K562 (cell line): Measurements from ENCODE around the gene VWA3B. TPM values are rescaled to one million over a fixed set of nuclear protein-coding genes. Genes with fewer than 3 reads are reported as not detected.

Source experiments
- ATAC-seq: fragments of 200-7000 bp; cut with Tn5 transposase; 3 replicates; pipeline ENCODE4 v1.9.1; 2020; ENCODE audit warnings: moderate library complexity
- BruUV-seq: library from RNA; stranded (reverse); fragments of 400-500 nt; replicated peaks from 2 replicates; lab custom pipeline; 2021; lab: Mats Ljungman, UMichigan
- CTCF ChIA-PET: fragments of 300-600 bp; formaldehyde crosslinking; extraction: SDS; loops from one replicate; lab custom pipeline; 2021; ENCODE audit warnings: low intra/inter-chr PET ratio; lab: Yijun Ruan, JAX
- POLR2A ChIA-PET: fragments of 300-600, 350-650 bp; sonication (Branson Sonifier 250); formaldehyde crosslinking; extraction: SDS; loops from one replicate; lab custom pipeline; 2021; ENCODE audit warnings: antibody characterized with exemption, inconsistent platforms; lab: Yijun Ruan, JAX
- DNase-seq, 4 experiments: peaks; one replicate each; pipeline versions ENCODE4 v3.0.0 to v3.0.0-alpha.2; 2011 to 2018; ENCODE audit warnings: low spot score in 3 of 4, mixed read lengths in 3 of 4; ENCODE audit errors: extremely low read depth in 1 of 4
- FAIRE-seq: peaks from 2 replicates; lab custom pipeline; 2011; peaks lifted over from hg19 to GRCh38; lab: Jason Lieb, UNC
- H2AFZ ChIP-seq: 2 replicates; pipeline ENCODE4 v1.6.0; 2011; ENCODE audit warnings: low read depth, low read length, control low read depth, inconsistent platforms
- H3K27ac ChIP-seq: fragments of 200-600 bp; 3 replicates; pipeline ENCODE4 v1.8.0; 2011; ENCODE audit warnings: low read depth, mild to moderate bottlenecking, control low read depth, inconsistent platforms, low read length, moderate library complexity, mixed read lengths; ENCODE audit errors: extremely low read depth
- H3K27me3 ChIP-seq, 2 experiments: fragments of 300-600 bp in 1 of 2; 2 replicates in 1 of 2; 3 replicates in 1 of 2; pipeline versions ENCODE4 v1.6.0 to v1.8.0; 2011; ENCODE audit warnings: inconsistent platforms in 2 of 2, low read length in 2 of 2, mild to moderate bottlenecking in 1 of 2, mixed read lengths in 1 of 2, moderate library complexity in 1 of 2; ENCODE audit not compliant: control insufficient read depth in 2 of 2, insufficient read depth in 2 of 2
- H3K36me3 ChIP-seq: fragments of 300-600 bp; 3 replicates; pipeline ENCODE4 v1.8.0; 2011; ENCODE audit warnings: mild to moderate bottlenecking, low read length, inconsistent platforms; ENCODE audit not compliant: control insufficient read depth, insufficient read depth
- H3K4me1 ChIP-seq, 2 experiments: fragments of 200-600 bp in 1 of 2; replicated peaks in 1 of 2; 2 replicates in 1 of 2; 3 replicates in 1 of 2; pipeline versions ENCODE4 v1.5.1 to v1.8.0; 2011; ENCODE audit warnings: inconsistent platforms in 2 of 2, low read length in 2 of 2, mild to moderate bottlenecking in 1 of 2, mixed read lengths in 1 of 2, moderate library complexity in 1 of 2; ENCODE audit not compliant: control insufficient read depth in 2 of 2, insufficient read depth in 2 of 2
- H3K4me2 ChIP-seq: 2 replicates; pipeline ENCODE4 v1.6.1; 2011; ENCODE audit warnings: low read length, control low read depth, inconsistent platforms, mixed read lengths; ENCODE audit not compliant: insufficient read depth
- H3K4me3 ChIP-seq: fragments of 200-600 bp; sonication (generic), shearing (Covaris generic); 2 replicates; pipeline ENCODE4 v1.5.1; 2016; ENCODE audit warnings: control low read depth, inconsistent platforms
- H3K79me2 ChIP-seq: fragments of 200-600 bp; 3 replicates; pipeline ENCODE4 v1.8.0; 2011; ENCODE audit warnings: low read length, inconsistent platforms; ENCODE audit not compliant: control insufficient read depth, insufficient read depth
- H3K9ac ChIP-seq, 2 experiments: 2 replicates each; pipeline versions ENCODE4 v1.6.0 to v1.6.1; 2011; ENCODE audit warnings: low read depth in 2 of 2, low read length in 2 of 2, control low read depth in 1 of 2, inconsistent platforms in 1 of 2, mild to moderate bottlenecking in 1 of 2, mixed read lengths in 1 of 2; ENCODE audit not compliant: insufficient read depth in 1 of 2
- H3K9me1 ChIP-seq: one replicate; pipeline ENCODE4 v1.6.0; 2011; ENCODE audit warnings: inconsistent platforms, mild to moderate bottlenecking, low read length, moderate library complexity; ENCODE audit not compliant: control insufficient read depth, insufficient read depth
- H3K9me3 ChIP-seq: replicated peaks from 2 replicates; pipeline ENCODE4 v1.5.1; 2011; ENCODE audit warnings: low read depth, low read length, inconsistent platforms; ENCODE audit not compliant: control insufficient read depth, insufficient read depth
- H4K20me1 ChIP-seq: replicated peaks from 2 replicates; pipeline ENCODE4 v1.6.1; 2011; ENCODE audit warnings: low read length, inconsistent platforms, mixed read lengths; ENCODE audit not compliant: control insufficient read depth, insufficient read depth
- BRF2 ChIP-seq: IDR thresholded peaks from 3 replicates; pipeline ENCODE4 v1.6.1; 2011; ENCODE audit warnings: borderline replicate concordance, mild to moderate bottlenecking; ENCODE audit not compliant: insufficient read length, insufficient read depth
- EGR1 ChIP-seq: fragments of 450-650 bp; conservative IDR thresholded peaks from 2 replicates; pipeline ENCODE4 v1.6.1; 2017; ENCODE audit warnings: mild to moderate bottlenecking
- ELK3 ChIP-seq: fragments of 450-650 bp; formaldehyde crosslinking; IDR thresholded peaks from 2 replicates; pipeline ENCODE4 v1.4.0; 2020; ENCODE audit warnings: mild to moderate bottlenecking
- ILF3 ChIP-seq: fragments of 450-650 bp; IDR thresholded peaks from 2 replicates; pipeline ENCODE4 v1.6.1; 2018; ENCODE audit warnings: antibody characterized with exemption, mild to moderate bottlenecking, moderate library complexity, borderline replicate concordance
- MAFK ChIP-seq: IDR thresholded peaks from 2 replicates; pipeline ENCODE4 v1.6.1; 2011; ENCODE audit warnings: low read length, improper control_type of control experiment
- NCOA6 ChIP-seq: fragments of 450-650 bp; IDR thresholded peaks from 2 replicates; pipeline ENCODE4 v1.6.1; 2017; ENCODE audit warnings: mild to moderate bottlenecking
- NFATC3 ChIP-seq: fragments of 450-650 bp; IDR thresholded peaks from 2 replicates; pipeline ENCODE4 v1.6.1; 2017; ENCODE audit warnings: mild to moderate bottlenecking
- POLR2AphosphoS2 ChIP-seq: IDR thresholded peaks from 2 replicates; pipeline ENCODE4 v1.6.1; 2012; ENCODE audit warnings: low read length, improper control_type of control experiment
- POLR2H ChIP-seq: IDR thresholded peaks from 2 replicates; pipeline ENCODE4 v1.6.1; 2016; ENCODE audit warnings: missing genetic modification characterization, low read depth, mild to moderate bottlenecking, control low read depth, missing compliant biosample characterization, moderate library complexity
- RAD21 ChIP-seq, 2 experiments: fragments of 250-450 bp in 1 of 2; fragments of 450-650 bp in 1 of 2; sonication (Bioruptor Pico) in 1 of 2; formaldehyde crosslinking in 1 of 2; IDR thresholded peaks in 1 of 2; conservative IDR thresholded peaks in 1 of 2; 2 replicates each; pipeline versions ENCODE4 v1.4.0 to v1.8.0; 2020 to 2022; ENCODE audit warnings: mild to moderate bottlenecking in 2 of 2, moderate library complexity in 1 of 2
- SNIP1 ChIP-seq: fragments of 450-650 bp; IDR thresholded peaks from 2 replicates; pipeline ENCODE4 v1.7.1; 2017; ENCODE audit warnings: low read depth, mild to moderate bottlenecking
- STAT6 ChIP-seq: sonication (generic); formaldehyde crosslinking; IDR thresholded peaks from 2 replicates; pipeline ENCODE4 v1.8.1; 2023; ENCODE audit warnings: mild to moderate bottlenecking, missing genetic modification reagents
- TAF1 ChIP-seq: IDR thresholded peaks from 2 replicates; pipeline ENCODE4 v1.6.1; 2011; ENCODE audit warnings: mild to moderate bottlenecking, low read length, moderate library complexity; ENCODE audit not compliant: insufficient read depth, control insufficient read depth, severe bottlenecking; ENCODE audit errors: extremely low read depth
- TEAD1 ChIP-seq, 2 experiments: fragments of 450-650 bp in 1 of 2; sonication (generic) in 1 of 2; formaldehyde crosslinking; IDR thresholded peaks; 2 replicates each; pipeline versions ENCODE4 v1.4.0 to v1.8.0; 2020 to 2022; ENCODE audit warnings: mild to moderate bottlenecking in 2 of 2, missing genetic modification reagents in 1 of 2
- TGIF2 ChIP-seq: sonication (generic); formaldehyde crosslinking; IDR thresholded peaks from 2 replicates; pipeline ENCODE4 v1.8.1; 2022; ENCODE audit warnings: mild to moderate bottlenecking, missing genetic modification reagents, moderate library complexity
- ZNF274 ChIP-seq: IDR thresholded peaks from 2 replicates; pipeline ENCODE4 v1.6.1; 2011; ENCODE audit warnings: low read depth, mild to moderate bottlenecking, low read length, moderate library complexity, borderline replicate concordance
- ZNF57 ChIP-seq: fragments of 450-650 bp; formaldehyde crosslinking; IDR thresholded peaks from 2 replicates; pipeline ENCODE4 v1.4.0; 2020; ENCODE audit warnings: mild to moderate bottlenecking, moderate library complexity
- ZNF778 ChIP-seq: fragments of 450-650 bp; formaldehyde crosslinking; IDR thresholded peaks from 2 replicates; pipeline ENCODE4 v1.4.0; 2020; ENCODE audit warnings: mild to moderate bottlenecking, moderate library complexity
- WGBS: fragments of 100-300 bp; shearing (Covaris generic); methylation state at CpG from one replicate; pipeline ENCODE4 v1.1.6; 2016; ENCODE audit warnings: low coverage, mixed read lengths; ENCODE audit not compliant: insufficient coverage; ENCODE audit errors: missing lambda C conversion rate; 5-methylcytosine and 5-hydroxymethylcytosine counted together
- in situ Hi-C: fragments of 300-500 bp; cut with MboI; formaldehyde crosslinking; loops from 4 replicates; pipeline ENCODE4 v1.15.0; 2018; ENCODE audit warnings: inconsistent platforms, mixed read lengths
- intact Hi-C: fragments of 100-400 bp; cut with micrococcal nuclease; formaldehyde crosslinking; loops from 2 replicates; pipeline ENCODE4 v1.14.2; 2022
- polyA plus RNA-seq, 8 experiments: library from polyadenylated mRNA; depleted of rRNA in 4 of 8; stranded (reverse) in 5 of 8; unstranded in 3 of 8; fragments of >200 nt; fragmentation: Nextera tagmentation in 2 of 8; fragmentation: Illumina TruSeq in 1 of 8; extraction: Ambion mirVana in 2 of 8; extraction: Trizol in 1 of 8; gene quantifications; 2 replicates each; pipeline versions ENCODE4 v1.2.1 to v1.2.3, GENCODE V29; 2011 to 2014; ENCODE audit warnings: inconsistent platforms in 1 of 8, missing spikeins in 1 of 8
- total RNA-seq, 7 experiments: library from RNA; depleted of rRNA in 6 of 7; stranded (reverse); fragments of >200 nt in 6 of 7; fragmentation: Illumina TruSeq in 2 of 7; extraction: Trizol in 2 of 7; gene quantifications; 2 replicates each; pipeline versions ENCODE4 v1.2.1 to v1.2.3, GENCODE V29; 2011 to 2021; ENCODE audit warnings: low replicate concordance in 1 of 7

The VWA3B gene
- total and polyA plus RNA-seq, 9 of the 15 experiments (the other 6 are each of a cell fraction or from before 2014, with no cell fraction given) = not detected

GRCh38 chr2:98175811-98176210 lies 88.8 kb downstream of the VWA3B start (continued):
- peak in 1 of 2 experiments; percentile 34; a peak in 2 of 4 replicates for TF ChIP-seq RAD21 (CRISPR knock-in tag; conservative IDR thresholded peaks at IDR 0.05 in 1 of 2, IDR thresholded peaks at IDR 0.05 in 1 of 2)
- TF ChIP-seq TAF1 = no peak

GRCh38 chr2:98177286-98177685 lies 90.3 kb downstream of the VWA3B start:
- 0% methylated on average over 2 of the region's 2 CpGs for WGBS
- Histone ChIP-seq H3K79me2 (no peaks in the 10 kb centered on the region), H3K9me1 (no peaks in the 10 kb centered on the region), H3K4me2 (no peak overlapping the region), H3K27ac (no peak overlapping the region), H4K20me1 (no peaks in the 10 kb centered on the region), H3K4me3 (no peak overlapping the region), H2AFZ (no peak overlapping the region), H3K9me3 (no peaks in the 10 kb centered on the region), H3K4me1 (no peaks in the 10 kb centered on the region), H3K27me3 (peaks cover 4 to 32% of the 10 kb centered on the region in 2 experiments; a peak in 4 of 5 replicates), H3K36me3 (no peaks in the 10 kb centered on the region), H3K9ac (no peak overlapping the region)
- no peak for FAIRE-seq
- ATAC-seq = no peak
- no peak for DNase-seq
- ChIA-PET CTCF (no interaction called here), POLR2A (no interaction called here)
- in situ Hi-C loops = no loop called here
- intact Hi-C loops = no loop called here
- BruUV-seq = no TSS peak
- TF ChIP-seq ZNF274 (no peak), ZNF778 (CRISPR knock-in tag) (no peak), SNIP1 (no peak), BRF2 (no peak), NFATC3 (no peak), EGR1 (no peak), TGIF2 (CRISPR knock-in tag) (no peak), ILF3 (no peak), NCOA6 (no peak), POLR2AphosphoS2 (no peak), POLR2H (tag) (no peak), ELK3 (CRISPR knock-in tag) (no peak), TEAD1 (CRISPR knock-in tag; IDR thresholded peaks at IDR 0.05) (no peak), STAT6 (no peak), MAFK (no peak), ZNF57 (no peak)
